G401 (cell line): ENCODE measurements around the gene MRPL54. TPM values are rescaled to one million over a fixed set of nuclear protein-coding genes. Genes with fewer than 3 reads are reported as not detected.

Experiments
- DNase-seq: peaks from one replicate; pipeline ENCODE4 v3.0.0-alpha.2; 2015; ENCODE audit warnings: low spot score
- in situ Hi-C: cut with HindIII; loops from 2 replicates; pipeline ENCODE4 v1.10.0; 2016; ENCODE audit warnings: low sequenced_read_pairs, mixed read lengths
- total RNA-seq: library from RNA; depleted of rRNA; stranded (reverse); fragments of >200 nt; shearing (Covaris generic); gene quantifications from 2 replicates; pipeline ENCODE4 v1.2.3, GENCODE V29; 2014

Gene MRPL54
- total RNA-seq, 1 experiment from 2014 or later = 60.7 TPM

- in situ Hi-C loops = no loop called here
- DNase-seq = no peak
Measured at GRCh38 chr19:3781603-3782002, 19.1 kb downstream of the MRPL54 start.

GRCh38 chr19:3782330-3782729, 19.8 kb downstream of the MRPL54 start:
- no peak for DNase-seq
- in situ Hi-C loops = no loop called here

GRCh38 chr19:3782903-3783302, 20.4 kb downstream of the MRPL54 start:
- no peak for DNase-seq
- in situ Hi-C loops = no loop called here

GRCh38 chr19:3783660-3784584, 21.4 kb downstream of the MRPL54 start:
- in situ Hi-C loops = no loop called here
- no peak for DNase-seq

- DNase-seq = no peak
- in situ Hi-C loops = no loop called here
Measured at GRCh38 chr19:3784607-3785450, 22.3 kb downstream of the MRPL54 start.

- no peak for DNase-seq
- in situ Hi-C loops = no loop called here
Measured at GRCh38 chr19:3785451-3785937, 23.0 kb downstream of the MRPL54 start.

GRCh38 chr19:3785938-3786824, 23.7 kb downstream of the MRPL54 start, which contains the start of gene MATK:
MATK (minus strand) TSS chr19:3786381; CDS start chr19:3785135, 1,246 bp downstream.
- in situ Hi-C loops = no loop called here
- no peak for DNase-seq

GRCh38 chr19:3788996-3789778, 26.7 kb downstream of the MRPL54 start:
- in situ Hi-C loops = no loop called here
- no peak for DNase-seq

GRCh38 chr19:3790209-3790734, 27.8 kb downstream of the MRPL54 start:
- DNase-seq = no peak

GRCh38 chr19:3790941-3791340, 28.5 kb downstream of the MRPL54 start:
- in situ Hi-C loops = no loop called here
- no peak for DNase-seq

More at GRCh38 chr19:3790209-3790734, 27.8 kb downstream of the MRPL54 start:
- in situ Hi-C loops = no loop called here

GRCh38 chr19:3792114-3792513, 29.6 kb downstream of the MRPL54 start:
- DNase-seq = no peak
- in situ Hi-C loops = no loop called here

- no peak for DNase-seq
- in situ Hi-C loops = no loop called here
Measured at GRCh38 chr19:3793799-3794198, 31.3 kb downstream of the MRPL54 start.

- no peak for DNase-seq
- in situ Hi-C loops = no loop called here
Measured at GRCh38 chr19:3796358-3796757, 33.9 kb downstream of the MRPL54 start.

- in situ Hi-C loops = no loop called here
- no peak for DNase-seq
Measured at GRCh38 chr19:3798137-3798536, 35.7 kb downstream of the MRPL54 start.

GRCh38 chr19:3800996-3801395, 38.5 kb downstream of the MRPL54 start:
- in situ Hi-C loops = no loop called here
- no peak for DNase-seq

- in situ Hi-C loops = no loop called here
- peak; percentile 79 for DNase-seq
Measured at GRCh38 chr19:3801412-3802096, 39.1 kb downstream of the MRPL54 start.

- in situ Hi-C loops = no loop called here
- no peak for DNase-seq
Measured at GRCh38 chr19:3803114-3803888, 40.8 kb downstream of the MRPL54 start.
